Naive thymus-derived CD8-positive, alpha-beta T cell (primary cell): ENCODE data around the gene AIFM3. TPM values are rescaled to one million over a fixed set of nuclear protein-coding genes. Genes with fewer than 3 reads are reported as not detected.
A peak's percentile ranks its signal among the peaks of the same experiment; 100 is the strongest.

ENCODE experiments used
- ATAC-seq, 2 donors: fragments of 150-1000 bp; cut with Tn5 transposase in 1 of 2; sonication (Bioruptor Pico), chemical (Tn5 transposase) in 1 of 2; 1 replicate in 1 of 2; 2 replicates in 1 of 2; pipeline ENCODE4 v1.10.0; 2021; ENCODE audit warnings: mild to moderate bottlenecking in 2 of 2, moderate library complexity in 2 of 2
- POLR2A ChIA-PET: fragments of 350-600 bp; sonication (Branson Sonifier 250); formaldehyde crosslinking; loops from one replicate; lab custom pipeline; 2021; ENCODE audit warnings: antibody characterized with exemption; lab: Charles Lee
- DNase-seq, 10 donors: peaks; one replicate each; pipeline versions ENCODE4 v3.0.0 to v3.0.0-alpha.2; 2020 to 2022
- H3K27ac Mint-ChIP-seq, 10 donors: one replicate each; pipeline ENCODE4 v1.8.0; 2020 to 2022; ENCODE audit warnings: mild to moderate bottlenecking in 10 of 10, mixed read lengths in 10 of 10, moderate library complexity in 4 of 10, inconsistent platforms in 1 of 10
- H3K27me3 Mint-ChIP-seq, 5 donors: one replicate each; pipeline ENCODE4 v1.8.0; 2021 to 2022; ENCODE audit warnings: mixed read lengths in 5 of 5
- H3K36me3 Mint-ChIP-seq, 3 donors: one replicate each; pipeline ENCODE4 v1.8.0; 2020 to 2022; ENCODE audit warnings: mixed read lengths in 3 of 3, mild to moderate bottlenecking in 2 of 3, inconsistent platforms in 1 of 3
- H3K4me1 Mint-ChIP-seq, 4 donors: one replicate each; pipeline ENCODE4 v1.8.0; 2021 to 2022; ENCODE audit warnings: mixed read lengths in 4 of 4
- H3K4me3 Mint-ChIP-seq, 10 donors: one replicate each; pipeline ENCODE4 v1.8.0; 2020 to 2022; ENCODE audit warnings: mild to moderate bottlenecking in 10 of 10, mixed read lengths in 10 of 10, moderate library complexity in 6 of 10, inconsistent platforms in 1 of 10
- H3K9me3 Mint-ChIP-seq, 9 donors: one replicate each; pipeline ENCODE4 v1.8.0; 2020 to 2022; ENCODE audit warnings: mixed read lengths in 9 of 9, mild to moderate bottlenecking in 3 of 9, inconsistent platforms in 1 of 9, moderate library complexity in 1 of 9
- polyA plus RNA-seq, 3 donors: library from polyadenylated mRNA; unstranded; fragments of 300-500 nt; fragmentation: Illumina TruSeq; gene quantifications; one replicate each; pipeline ENCODE4 v1.2.3, GENCODE V29; 2021
- total RNA-seq, 8 experiments: library from RNA in 2 of 8; stranded (reverse) in 2 of 8; gene quantifications; one replicate each; pipeline ENCODE4 v1.2.3 and lab custom pipeline; 2021 to 2026

The AIFM3 gene
- total and polyA plus RNA-seq, 5 experiments from 2014 or later = 0.16 to 1.3 (median 0.47) TPM

GRCh38 chr22:20990184-20991180, 23.4 kb downstream of the AIFM3 start:
- POLR2A ChIA-PET = interaction anchor here (1.2 to 3.3 kb wide), 3 partner anchors 9 to 12 kb away, joined by 5 to 16 read pairs (median 12); partner anchors contain the start of genes LZTR1 and THAP7
- no peak for DNase-seq
- H3K36me3 Mint-ChIP-seq = peaks cover 0 to 33% (median 2%) of the 10 kb centered on the region in 3 donors
- no peaks in the 10 kb centered on the region for H3K9me3 Mint-ChIP-seq
- H3K4me3 Mint-ChIP-seq = no peak overlapping the region
- no peak for ATAC-seq
- peak overlapping the region in 2 of 10 donors; percentile 18 to 67 for H3K27ac Mint-ChIP-seq
- no peaks in the 10 kb centered on the region for H3K27me3 Mint-ChIP-seq
- peaks cover 0 to 15% (median 4%) of the 10 kb centered on the region in 4 donors for H3K4me1 Mint-ChIP-seq

- peak in 1 of 10 donors; percentile 42 for DNase-seq
- POLR2A ChIA-PET = interaction anchor here (2.0 to 3.3 kb wide), 2 partner anchors 8 to 10 kb away, joined by 12 to 16 read pairs; partner anchors contain the start of gene LZTR1
- peaks cover 0 to 29% (median 2%) of the 10 kb centered on the region in 3 donors for H3K36me3 Mint-ChIP-seq
- no peaks in the 10 kb centered on the region for H3K27me3 Mint-ChIP-seq
- H3K27ac Mint-ChIP-seq = peak overlapping the region in 1 of 10 donors; percentile 67
- H3K4me1 Mint-ChIP-seq = peaks cover 0 to 15% (median 4%) of the 10 kb centered on the region in 4 donors
- ATAC-seq = no peak
- H3K4me3 Mint-ChIP-seq = no peak overlapping the region
- H3K9me3 Mint-ChIP-seq = no peaks in the 10 kb centered on the region
These were observed 24.4 kb downstream of the AIFM3 start for GRCh38 chr22:20991252-20992055.

GRCh38 chr22:20992056-20992442, 25.0 kb downstream of the AIFM3 start:
- Mint-ChIP-seq H3K4me3 (no peak overlapping the region), H3K27ac (peak overlapping the region in 1 of 10 donors; percentile 67), H3K4me1 (peaks cover 0 to 15% (median 4%) of the 10 kb centered on the region in 4 donors), H3K27me3 (no peaks in the 10 kb centered on the region), H3K36me3 (peaks cover 0 to 23% (median 2%) of the 10 kb centered on the region in 3 donors), H3K9me3 (no peaks in the 10 kb centered on the region)
- no peak for DNase-seq
- POLR2A ChIA-PET = interaction anchor here (2.0 to 3.3 kb wide), 2 partner anchors 8 to 10 kb away, joined by 12 to 16 read pairs; partner anchors contain the start of gene LZTR1
- ATAC-seq = no peak

DNA sequence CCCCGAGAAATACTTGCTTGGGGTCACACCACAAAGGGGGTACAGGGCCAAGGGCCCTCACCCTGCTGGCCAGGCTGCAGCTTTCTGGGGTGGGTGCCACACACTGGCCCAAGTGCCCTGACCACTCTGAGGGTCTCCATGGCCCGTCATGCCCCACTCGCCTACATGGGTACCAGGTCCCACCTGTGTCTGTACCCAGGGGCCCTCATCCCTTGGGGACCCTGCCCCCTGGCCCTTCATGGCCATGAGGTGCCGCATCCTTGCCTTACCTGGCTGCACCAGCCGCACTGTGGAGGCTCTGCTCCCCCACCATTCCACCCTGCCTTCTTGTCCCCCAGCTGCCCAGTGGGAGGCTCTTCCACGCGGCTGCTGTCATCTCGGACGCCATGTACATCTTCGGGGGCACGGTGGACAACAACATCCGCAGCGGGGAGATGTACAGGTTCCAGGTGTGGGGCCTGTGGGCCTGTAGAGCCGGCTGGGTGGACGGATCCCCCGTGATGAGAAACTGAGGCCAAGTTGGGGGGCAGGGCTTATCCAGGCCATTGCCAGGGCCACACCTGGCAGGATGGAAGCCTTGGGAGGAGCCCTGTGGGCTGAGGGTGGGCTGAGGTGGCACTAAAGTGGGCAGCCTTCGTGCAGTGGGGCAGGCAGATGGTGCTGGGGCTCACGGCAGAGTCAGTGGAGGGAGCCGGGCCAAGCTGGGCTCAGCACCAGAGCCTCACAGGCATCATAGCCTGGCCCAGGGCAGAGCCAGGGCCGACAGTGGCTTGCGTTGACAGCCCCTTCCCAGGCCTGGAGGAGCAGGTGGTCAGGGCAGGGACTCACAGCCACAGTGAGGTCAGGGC, 25.6 kb downstream of the AIFM3 start:
- ATAC-seq = no peak
- Mint-ChIP-seq H3K4me1 (peaks cover 0 to 15% (median 4%) of the 10 kb centered on the region in 4 donors), H3K9me3 (no peaks in the 10 kb centered on the region), H3K27ac (peak overlapping the region in 1 of 10 donors; percentile 67), H3K36me3 (peaks cover 0 to 17% (median 2%) of the 10 kb centered on the region in 3 donors), H3K27me3 (no peaks in the 10 kb centered on the region), H3K4me3 (no peak overlapping the region)
- POLR2A ChIA-PET = no interaction called here
- DNase-seq = peak in 1 of 10 donors; percentile 54

DNA sequence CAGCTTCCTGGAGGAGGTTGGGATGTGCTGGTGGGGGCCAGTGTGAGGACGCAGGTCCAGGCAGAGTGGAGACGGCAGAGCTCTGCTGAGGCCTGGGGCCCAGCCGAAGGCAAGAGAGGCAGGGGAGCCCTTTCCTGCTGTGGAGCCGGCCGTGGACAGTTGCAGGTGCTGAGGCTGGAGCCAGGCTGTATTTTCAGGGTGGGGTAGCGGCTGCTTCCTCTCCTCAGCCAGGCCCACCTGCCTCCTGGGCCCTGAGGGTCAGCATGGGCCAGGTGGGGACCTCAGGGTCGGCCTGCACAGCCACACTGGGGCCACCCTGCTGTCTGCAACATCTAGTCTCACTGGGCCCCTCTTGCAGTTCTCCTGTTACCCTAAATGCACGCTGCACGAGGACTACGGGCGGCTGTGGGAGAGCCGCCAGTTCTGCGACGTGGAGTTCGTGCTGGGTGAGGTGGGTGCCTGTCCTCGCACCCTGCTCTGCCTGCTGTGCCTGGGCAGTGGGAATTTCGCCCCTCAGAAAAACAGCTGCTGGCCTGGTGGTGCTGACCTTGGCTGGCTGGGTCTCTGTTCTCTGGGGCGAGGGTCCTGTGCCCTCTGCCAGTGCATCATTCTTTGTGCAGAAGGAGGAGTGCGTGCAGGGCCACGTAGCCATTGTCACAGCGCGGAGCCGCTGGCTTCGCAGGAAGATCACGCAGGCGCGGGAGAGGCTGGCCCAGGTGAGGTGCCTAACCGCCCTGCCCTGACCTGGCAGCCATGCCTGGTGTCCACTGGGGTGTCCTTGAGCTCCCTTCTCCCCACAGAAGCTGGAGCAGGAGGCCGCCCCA, 26.5 kb downstream of the AIFM3 start:
- no peak overlapping the region for H3K4me3 Mint-ChIP-seq
- POLR2A ChIA-PET = interaction anchor here (1.6 kb wide), 1 partner anchor 9 kb away, joined by 5 read pairs; the partner anchor contains the start of gene THAP7
- DNase-seq (peak in 1 of 10 donors; percentile 57), ATAC-seq (no peak)
- peaks cover 0 to 20% (median 2%) of the 10 kb centered on the region in 3 donors for H3K36me3 Mint-ChIP-seq
- H3K27ac Mint-ChIP-seq = peak overlapping the region in 1 of 10 donors; percentile 19
- H3K4me1 Mint-ChIP-seq = peaks cover 7 to 17% (median 7%) of the 10 kb centered on the region in 4 donors
- H3K9me3 Mint-ChIP-seq = no peaks in the 10 kb centered on the region
- no peaks in the 10 kb centered on the region for H3K27me3 Mint-ChIP-seq

- Mint-ChIP-seq H3K9me3 (no peaks in the 10 kb centered on the region), H3K4me3 (no peak overlapping the region), H3K27ac (peak overlapping the region in 1 of 10 donors; percentile 40), H3K4me1 (peaks cover 7 to 20% (median 11%) of the 10 kb centered on the region in 4 donors), H3K27me3 (no peaks in the 10 kb centered on the region), H3K36me3 (peaks cover 0 to 24% (median 2%) of the 10 kb centered on the region in 3 donors)
- DNase-seq (peak in 1 of 10 donors; percentile 43), ATAC-seq (no peak)
- POLR2A ChIA-PET = interaction anchor here (1.6 kb wide), 1 partner anchor 8 kb away, joined by 5 read pairs; the partner anchor contains the start of gene THAP7
These were observed 27.3 kb downstream of the AIFM3 start for GRCh38 chr22:20994128-20994901.

- peaks cover 7 to 18% (median 11%) of the 10 kb centered on the region in 4 donors for H3K4me1 Mint-ChIP-seq
- POLR2A ChIA-PET = interaction anchor here (1.6 kb wide), 1 partner anchor 7 kb away, joined by 5 read pairs; the partner anchor contains the start of gene THAP7
- peaks cover 0 to 24% (median 2%) of the 10 kb centered on the region in 3 donors for H3K36me3 Mint-ChIP-seq
- H3K27me3 Mint-ChIP-seq = no peaks in the 10 kb centered on the region
- H3K9me3 Mint-ChIP-seq = no peaks in the 10 kb centered on the region
- H3K4me3 Mint-ChIP-seq = no peak overlapping the region
- ATAC-seq (no peak), DNase-seq (no peak)
- H3K27ac Mint-ChIP-seq = peak overlapping the region in 2 of 10 donors; percentile 34 to 40
These were observed 27.8 kb downstream of the AIFM3 start for GRCh38 chr22:20994902-20995241.

DNA sequence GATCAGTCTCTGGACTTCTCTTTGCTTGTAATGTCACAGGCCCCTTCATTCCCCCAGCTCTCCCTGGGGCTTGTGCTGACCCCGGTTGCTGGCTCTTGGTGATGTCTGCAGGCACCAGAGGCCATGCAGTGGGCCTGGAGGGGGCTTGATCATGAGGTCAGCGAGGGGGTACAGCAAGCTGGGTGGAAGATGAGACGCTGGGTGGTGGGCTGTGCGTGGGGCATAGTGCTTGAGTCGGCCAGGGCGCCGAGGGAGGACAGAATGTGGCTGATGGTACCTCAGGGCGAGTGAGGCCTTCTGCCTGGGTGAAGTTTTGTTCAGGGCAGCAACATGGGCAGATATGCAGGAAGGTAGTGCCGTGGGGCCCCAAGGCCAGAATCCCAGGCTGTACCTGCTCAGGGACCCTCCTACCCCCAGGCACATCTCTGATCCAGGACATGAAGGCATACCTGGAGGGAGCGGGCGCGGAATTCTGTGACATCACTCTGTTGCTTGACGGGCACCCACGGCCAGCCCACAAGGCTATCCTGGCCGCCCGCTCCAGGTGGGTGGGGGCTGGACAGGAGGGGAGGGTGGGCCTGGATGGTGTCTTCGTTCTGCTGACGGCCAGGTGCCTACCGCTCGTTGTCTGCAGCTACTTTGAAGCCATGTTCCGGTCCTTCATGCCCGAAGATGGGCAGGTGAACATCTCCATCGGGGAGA, 28.4 kb downstream of the AIFM3 start:
- H3K4me1 Mint-ChIP-seq = peaks cover 8 to 20% (median 15%) of the 10 kb centered on the region in 4 donors
- no peaks in the 10 kb centered on the region for H3K27me3 Mint-ChIP-seq
- POLR2A ChIA-PET = no interaction called here
- no peaks in the 10 kb centered on the region for H3K9me3 Mint-ChIP-seq
- no peak for ATAC-seq
- peaks cover 0 to 26% (median 0%) of the 10 kb centered on the region in 3 donors for H3K36me3 Mint-ChIP-seq
- DNase-seq = peak in 1 of 10 donors; percentile 59
- peak overlapping the region in 2 of 10 donors; percentile 29 to 34 for H3K27ac Mint-ChIP-seq
- H3K4me3 Mint-ChIP-seq = no peak overlapping the region

GRCh38 chr22:20996031-20996410, 29.0 kb downstream of the AIFM3 start:
- ATAC-seq (no peak), DNase-seq (no peak)
- Mint-ChIP-seq H3K36me3 (peaks cover 0 to 23% (median 0%) of the 10 kb centered on the region in 3 donors), H3K4me1 (peaks cover 8 to 24% (median 20%) of the 10 kb centered on the region in 4 donors), H3K9me3 (no peaks in the 10 kb centered on the region), H3K27ac (peak overlapping the region in 4 of 10 donors; percentile 29 to 77 (median 52)), H3K4me3 (no peak overlapping the region), H3K27me3 (no peaks in the 10 kb centered on the region)
- POLR2A ChIA-PET = interaction anchor here (0.6 to 1.0 kb wide), 4 partner anchors 10 to 656 kb away, joined by 3 to 4 read pairs (median 3); partner anchors contain the start of gene LZTR1
